Stimulated activated naive CD8-positive, alpha-beta T cell treated with anti-CD3 and anti-CD28 coated beads, Interleukin-15, amount 100 ng/mL, for 72 hours (primary cell): ENCODE measurements around the gene KRT26.

Experiments
- ATAC-seq: fragments of 150-1000 bp; cut with Tn5 transposase; 2 replicates; pipeline ENCODE4 v1.10.0; 2021; ENCODE audit warnings: mild to moderate bottlenecking, moderate library complexity
- DNase-seq, 2 donors: peaks; one replicate each; pipeline ENCODE4 v3.0.0; 2021 to 2022
- H3K27ac Mint-ChIP-seq, 2 donors: one replicate each; pipeline ENCODE4 v1.8.0; 2022; ENCODE audit warnings: mild to moderate bottlenecking in 2 of 2, mixed read lengths in 2 of 2, moderate library complexity in 2 of 2
- H3K27me3 Mint-ChIP-seq: one replicate; pipeline ENCODE4 v1.8.0; 2022; ENCODE audit warnings: mixed read lengths
- H3K4me1 Mint-ChIP-seq: one replicate; pipeline ENCODE4 v1.8.0; 2022; ENCODE audit warnings: mild to moderate bottlenecking, mixed read lengths
- H3K4me3 Mint-ChIP-seq, 2 donors: one replicate each; pipeline ENCODE4 v1.8.0; 2022; ENCODE audit warnings: mild to moderate bottlenecking in 2 of 2, mixed read lengths in 2 of 2, moderate library complexity in 1 of 2
- H3K9me3 Mint-ChIP-seq, 2 donors: one replicate each; pipeline ENCODE4 v1.8.0; 2022; ENCODE audit warnings: mixed read lengths in 2 of 2

KRT26 gene

GRCh38 chr17:40720899-40721298, 51.1 kb downstream of the KRT26 start:
- ATAC-seq, result no peak
- no peaks in the 10 kb centered on the region for H3K9me3 Mint-ChIP-seq
- no peak overlapping the region for H3K27ac Mint-ChIP-seq
- no peaks in the 10 kb centered on the region for H3K4me1 Mint-ChIP-seq
- peaks cover 9% of the 10 kb centered on the region for H3K27me3 Mint-ChIP-seq
- H3K4me3 Mint-ChIP-seq, result no peak overlapping the region
- no peak for DNase-seq

- ATAC-seq, result no peak
- peaks cover 16% of the 10 kb centered on the region for H3K27me3 Mint-ChIP-seq
Measured at GRCh38 chr17:40718930-40719329, 53.1 kb downstream of the KRT26 start.

DNA sequence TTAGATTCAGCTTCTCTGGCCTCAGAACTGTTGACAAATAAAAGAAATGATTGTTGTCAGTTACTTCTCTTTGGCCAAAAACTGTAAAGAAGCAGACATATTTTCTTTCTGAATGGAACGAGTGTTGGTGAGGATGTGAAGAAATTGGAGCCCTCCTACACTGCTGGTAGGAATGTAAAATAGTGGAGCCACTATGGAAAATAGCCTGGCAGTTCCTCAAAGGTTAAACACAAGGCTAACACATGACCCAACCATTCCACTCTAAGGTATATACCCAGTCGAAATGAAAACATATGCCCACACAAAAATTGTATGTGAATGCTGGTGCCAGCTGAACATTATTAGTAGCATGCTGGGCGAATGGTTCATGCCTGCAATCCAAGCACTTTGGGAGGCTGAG, 54.2 kb downstream of the KRT26 start:
- Mint-ChIP-seq H3K4me3 (no peak overlapping the region), H3K27me3 (peaks cover 16% of the 10 kb centered on the region), H3K27ac (no peak overlapping the region), H3K9me3 (no peaks in the 10 kb centered on the region), H3K4me1 (no peaks in the 10 kb centered on the region)
- DNase-seq (no peak), ATAC-seq (no peak)

More at GRCh38 chr17:40718930-40719329, 53.1 kb downstream of the KRT26 start:
- H3K9me3 Mint-ChIP-seq, result no peaks in the 10 kb centered on the region
- H3K27ac Mint-ChIP-seq, result no peak overlapping the region
- H3K4me1 Mint-ChIP-seq, result no peaks in the 10 kb centered on the region
- no peak for DNase-seq
- no peak overlapping the region for H3K4me3 Mint-ChIP-seq
